HepG2 (cell line): ENCODE measurements around the gene CARMIL3. TPM values are rescaled to one million over a fixed set of nuclear protein-coding genes. Genes with fewer than 3 reads are reported as not detected.

ENCODE experiments used
- EEA1 ChIP-seq: sonication (generic); formaldehyde crosslinking; IDR thresholded peaks from 2 replicates; pipeline ENCODE4 v1.5.1; 2020; ENCODE audit warnings: mild to moderate bottlenecking, missing genetic modification reagents, borderline replicate concordance
- KLF16 ChIP-seq, 2 experiments: sonication (generic) in 1 of 2; formaldehyde crosslinking in 1 of 2; IDR thresholded peaks; 2 replicates each; pipeline versions ENCODE4 v1.6.1 to v1.8.0; 2016 to 2023; ENCODE audit warnings: missing genetic modification reagents in 2 of 2, missing compliant biosample characterization in 1 of 2
- KLF6 ChIP-seq: IDR thresholded peaks from 2 replicates; pipeline ENCODE4 v1.8.0; 2016; ENCODE audit warnings: missing biosample characterization, missing genetic modification reagents
- MEIS1 ChIP-seq: sonication (generic); formaldehyde crosslinking; IDR thresholded peaks from 2 replicates; pipeline ENCODE4 v1.9.0; 2021; ENCODE audit warnings: mild to moderate bottlenecking, missing genetic modification reagents, moderate library complexity, borderline replicate concordance
- NBN ChIP-seq: fragments of 450-650 bp; conservative IDR thresholded peaks from 2 replicates; pipeline ENCODE4 v1.6.1; 2017
- NFAT5 ChIP-seq: sonication (generic); formaldehyde crosslinking; IDR thresholded peaks from 2 replicates; pipeline ENCODE4 v1.4.0; 2020; ENCODE audit warnings: missing genetic modification reagents
- RFXANK ChIP-seq: IDR thresholded peaks from 2 replicates; pipeline ENCODE4 v1.6.1; 2016
- TAF15 ChIP-seq: fragments of 200-400 bp; formaldehyde crosslinking; IDR thresholded peaks from one replicate; pipeline ENCODE4 v1.6.1; 2018; ENCODE audit warnings: mild to moderate bottlenecking, low read depth, low read length; ENCODE audit not compliant: poor library complexity, severe bottlenecking
- THYN1 ChIP-seq: sonication (generic); formaldehyde crosslinking; IDR thresholded peaks from 2 replicates; pipeline ENCODE4 v1.8.1; 2023; ENCODE audit warnings: low read depth, mild to moderate bottlenecking, moderate library complexity, missing genetic modification reagents, borderline replicate concordance
- YEATS4 ChIP-seq: sonication (generic); formaldehyde crosslinking; IDR thresholded peaks from 2 replicates; pipeline ENCODE4 v1.4.0; 2020; ENCODE audit warnings: missing genetic modification reagents, borderline replicate concordance
- YY1 ChIP-seq: IDR thresholded peaks from 2 replicates; pipeline ENCODE4 v1.6.1; 2011; ENCODE audit warnings: low read length, low read depth, moderate library complexity, mild to moderate bottlenecking; ENCODE audit not compliant: insufficient read depth, insufficient replicate concordance
- ZBTB7B ChIP-seq: sonication (generic); formaldehyde crosslinking; IDR thresholded peaks from 2 replicates; pipeline ENCODE4 v1.4.0; 2020; ENCODE audit warnings: missing genetic modification reagents
- ZNF143 ChIP-seq: sonication (generic); formaldehyde crosslinking; IDR thresholded peaks from 2 replicates; pipeline ENCODE4 v1.4.0; 2020; ENCODE audit warnings: missing genetic modification reagents
- ZNF274 ChIP-seq: sonication (generic); formaldehyde crosslinking; IDR thresholded peaks from 2 replicates; pipeline ENCODE4 v1.5.1; 2020; ENCODE audit warnings: mild to moderate bottlenecking, missing genetic modification reagents
- ZNF564 ChIP-seq: sonication (generic); formaldehyde crosslinking; IDR thresholded peaks from 2 replicates; pipeline ENCODE4 v1.8.1; 2023; ENCODE audit warnings: mild to moderate bottlenecking, missing genetic modification reagents
- ZNF567 ChIP-seq: sonication (generic); formaldehyde crosslinking; IDR thresholded peaks from 2 replicates; pipeline ENCODE4 v1.8.1; 2023; ENCODE audit warnings: mild to moderate bottlenecking, missing genetic modification reagents, borderline replicate concordance
- ZNF569 ChIP-seq: sonication (generic); formaldehyde crosslinking; IDR thresholded peaks from 2 replicates; pipeline ENCODE4 v1.5.0; 2020; ENCODE audit warnings: mild to moderate bottlenecking, missing genetic modification reagents, moderate library complexity, borderline replicate concordance
- ZNF574 ChIP-seq: sonication (generic); formaldehyde crosslinking; IDR thresholded peaks from 2 replicates; pipeline ENCODE4 v1.4.0; 2020; ENCODE audit warnings: missing genetic modification reagents
- ZSCAN21 ChIP-seq: sonication (generic); formaldehyde crosslinking; IDR thresholded peaks from 2 replicates; pipeline ENCODE4 v1.8.0; 2022; ENCODE audit warnings: mild to moderate bottlenecking, missing genetic modification reagents, moderate library complexity, borderline replicate concordance
- polyA plus RNA-seq, 8 experiments: library from polyadenylated mRNA; depleted of rRNA in 3 of 8; stranded (reverse) in 7 of 8; unstranded in 1 of 8; fragments of >200 nt; fragmentation: Illumina TruSeq in 4 of 8; extraction: Trizol in 4 of 8; gene quantifications; 2 replicates each; pipeline versions ENCODE4 v1.2.1 to v1.2.3, GENCODE V29; 2011 to 2016; ENCODE audit warnings: low read depth in 4 of 8, missing spikeins in 1 of 8, mixed read lengths in 1 of 8; ENCODE audit not compliant: insufficient read depth in 1 of 8
- total RNA-seq, 5 experiments: library from RNA; depleted of rRNA; stranded (reverse); fragments of >200 nt; fragmentation: Illumina TruSeq; extraction: Trizol; gene quantifications; 2 replicates each; pipeline ENCODE4 v1.2.3, GENCODE V29; 2016; ENCODE audit warnings: low read depth in 1 of 5
- TF ChIP-seq, protein P1 (sequence below): sonication (generic); formaldehyde crosslinking; IDR thresholded peaks from 2 replicates; pipeline ENCODE4 v1.4.0; 2020; ENCODE audit warnings: missing genetic modification reagents

CARMIL3 gene
- total and polyA plus RNA-seq, 2 of the 13 experiments (the other 11 are each of a cell fraction or from before 2014, with no cell fraction given), result 0.27 to 0.55 TPM

DNA sequence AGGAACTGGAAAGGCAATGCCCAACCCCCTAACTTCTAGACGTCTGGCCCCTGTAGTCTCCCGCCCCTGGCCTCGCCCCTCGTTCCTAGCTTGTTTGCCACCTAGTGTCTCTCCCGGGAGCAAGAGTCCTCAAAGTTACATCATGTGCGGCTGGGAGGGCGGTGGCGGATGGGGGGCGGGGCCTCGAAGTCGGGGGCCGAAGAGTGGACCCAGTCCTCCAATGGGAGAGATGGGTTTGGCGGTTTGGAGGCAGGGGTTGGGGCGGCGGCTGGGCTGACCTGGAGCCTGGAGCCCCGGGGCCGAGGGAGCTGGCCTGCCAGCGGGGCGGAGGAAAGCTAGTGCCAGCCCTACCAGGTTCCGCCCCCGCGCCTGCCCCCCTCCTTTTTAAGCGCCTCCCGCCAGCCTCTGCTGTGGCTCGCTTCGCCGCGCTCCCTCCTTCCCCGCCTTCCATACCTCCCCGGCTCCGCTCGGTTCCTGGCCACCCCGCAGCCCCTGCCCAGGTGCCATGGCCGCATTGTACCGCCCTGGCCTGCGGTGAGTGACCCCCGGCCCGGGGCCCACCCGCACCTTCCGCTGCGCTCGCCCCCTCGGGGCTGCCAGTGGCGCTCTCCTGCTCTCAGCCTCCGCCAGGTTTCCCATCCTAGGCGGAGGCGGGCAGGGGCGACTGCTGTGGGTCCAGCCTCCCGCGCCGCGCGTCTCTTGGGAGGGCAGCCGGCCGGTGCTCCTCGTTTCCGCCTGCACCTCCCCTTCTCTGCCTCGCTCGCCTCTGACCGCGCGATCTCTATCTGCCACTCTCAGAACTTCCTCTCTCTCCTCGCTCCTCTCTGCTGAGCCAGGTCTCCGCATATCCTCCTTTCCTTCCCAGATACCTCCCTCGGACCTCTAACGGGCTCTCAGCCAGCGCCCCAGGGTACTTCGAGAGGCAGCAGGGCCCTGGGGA, 42.4 kb downstream of the CARMIL3 start, which contains the start of gene PCK2 (continued):
- TF ChIP-seq KLF16 (CRISPR knock-in tag; IDR thresholded peaks at IDR 0.05) (peak; percentile 81 to 100; a peak in 3 of 4 replicates), ZSCAN21 (no peak), NFAT5 (CRISPR knock-in tag) (peak; percentile 87), THYN1 (CRISPR knock-in tag) (peak; percentile 99), ZNF567 (peak; percentile 95), ZNF574 (peak; percentile 93), NBN (no peak), ZNF143 (peak; percentile 53), YEATS4 (peak; percentile 98), TAF15 (peak; percentile 92), ZNF274 (CRISPR knock-in tag) (peak; percentile 98), KLF6 (peak; percentile 100), MEIS1 (CRISPR knock-in tag) (no peak; the same call in none of the 2 replicates), ZBTB7B (CRISPR knock-in tag) (peak; percentile 94), RFXANK (peak; percentile 96), ZNF569 (CRISPR knock-in tag) (peak; percentile 78; the same call in 1 of the 2 replicates), ZNF564 (CRISPR knock-in tag) (no peak), YY1 (peak; percentile 82), EEA1 (CRISPR knock-in tag) (peak; percentile 91)
- TF ChIP-seq, protein P1, sequence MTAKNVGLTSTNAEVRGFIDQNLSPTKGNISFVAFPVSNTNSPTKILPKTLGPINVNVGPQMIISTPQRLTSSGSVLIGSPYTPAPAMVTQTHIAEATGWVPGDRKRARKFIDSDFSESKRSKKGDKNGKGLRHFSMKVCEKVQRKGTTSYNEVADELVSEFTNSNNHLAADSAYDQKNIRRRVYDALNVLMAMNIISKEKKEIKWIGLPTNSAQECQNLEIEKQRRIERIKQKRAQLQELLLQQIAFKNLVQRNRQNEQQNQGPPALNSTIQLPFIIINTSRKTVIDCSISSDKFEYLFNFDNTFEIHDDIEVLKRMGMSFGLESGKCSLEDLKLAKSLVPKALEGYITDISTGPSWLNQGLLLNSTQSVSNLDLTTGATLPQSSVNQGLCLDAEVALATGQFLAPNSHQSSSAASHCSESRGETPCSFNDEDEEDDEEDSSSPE (CRISPR knock-in tag), result peak; percentile 91
